Kidney epithelial cell (primary cell): ENCODE data around the gene ZFP36L2. TPM values are rescaled to one million over a fixed set of nuclear protein-coding genes. Genes with fewer than 3 reads are reported as not detected.

Experiments used
- DNase-seq: peaks from one replicate; pipeline ENCODE4 v3.0.0-alpha.2; 2010; ENCODE audit warnings: low read depth
- H3K27me3 ChIP-seq: 2 replicates; pipeline ENCODE4 v1.6.0; 2011; ENCODE audit warnings: low read length; ENCODE audit not compliant: control insufficient read depth, insufficient read depth
- H3K36me3 ChIP-seq: 2 replicates; pipeline ENCODE4 v1.5.1; 2011; ENCODE audit warnings: low read length; ENCODE audit not compliant: control insufficient read depth, insufficient read depth
- H3K4me3 ChIP-seq: 2 replicates; pipeline ENCODE4 v1.5.1; 2011; ENCODE audit warnings: low read depth, mild to moderate bottlenecking, control low read depth, low read length
- CTCF ChIP-seq: IDR thresholded peaks from 2 replicates; pipeline ENCODE4 v1.5.1; 2011; ENCODE audit warnings: mild to moderate bottlenecking, moderate library complexity, low read length, control low read depth, inconsistent platforms; ENCODE audit not compliant: insufficient read depth, poor library complexity, severe bottlenecking
- total RNA-seq: library from RNA; depleted of rRNA; stranded (reverse); fragments of >200 nt; gene quantifications from 2 replicates; pipeline ENCODE4 v1.2.3, GENCODE V29; 2015

The ZFP36L2 gene
- total RNA-seq, 1 donor from 2014 or later: 12.2 TPM

GRCh38 chr2:43180897-43181296, 45.5 kb downstream of the ZFP36L2 start:
- Histone ChIP-seq H3K4me3 (no peak overlapping the region), H3K27me3 (no peaks in the 10 kb centered on the region), H3K36me3 (no peaks in the 10 kb centered on the region)
- TF ChIP-seq CTCF: no peak
- no peak for DNase-seq

GRCh38 chr2:43179942-43180341, 46.5 kb downstream of the ZFP36L2 start:
- DNase-seq: no peak
- no peaks in the 10 kb centered on the region for H3K27me3 ChIP-seq
- TF ChIP-seq CTCF: no peak
- H3K4me3 ChIP-seq: no peak overlapping the region
- H3K36me3 ChIP-seq: no peaks in the 10 kb centered on the region

- no peak for DNase-seq
- Histone ChIP-seq H3K4me3 (no peak overlapping the region), H3K27me3 (no peaks in the 10 kb centered on the region), H3K36me3 (no peaks in the 10 kb centered on the region)
- TF ChIP-seq CTCF: no peak
These were observed 47.5 kb downstream of the ZFP36L2 start for GRCh38 chr2:43178602-43179542.

GRCh38 chr2:43178055-43178598, 48.3 kb downstream of the ZFP36L2 start:
- Histone ChIP-seq H3K36me3 (no peaks in the 10 kb centered on the region), H3K4me3 (no peak overlapping the region), H3K27me3 (no peaks in the 10 kb centered on the region)
- no peak for TF ChIP-seq CTCF
- DNase-seq: no peak

- no peak for DNase-seq
- H3K4me3 ChIP-seq: no peak overlapping the region
- no peak for TF ChIP-seq CTCF
- H3K27me3 ChIP-seq: no peaks in the 10 kb centered on the region
- H3K36me3 ChIP-seq: no peaks in the 10 kb centered on the region
These were observed 50.0 kb downstream of the ZFP36L2 start for GRCh38 chr2:43176449-43176848.

GRCh38 chr2:43175876-43176275, 50.5 kb downstream of the ZFP36L2 start:
- Histone ChIP-seq H3K36me3 (no peaks in the 10 kb centered on the region), H3K4me3 (no peak overlapping the region), H3K27me3 (no peaks in the 10 kb centered on the region)
- no peak for TF ChIP-seq CTCF
- DNase-seq: no peak
